ENCODE results near the gene MAN1C1.
"Not testable (repeated sequence)": the region's sequence is repeated elsewhere in the genome, so short reads cannot be mapped to it uniquely, and the experiment has no call there.

MAN1C1 gene

GRCh38 chr1:25629836-25630235 is 13.2 kb downstream of the MAN1C1 start:
- Histone ChIP-seq H3K4me3 (ENCODE audit: low read length) (no peak overlapping the region), H3K27ac (ENCODE audit: low read length) (no peak overlapping the region), H3K9ac (ENCODE audit: low read depth, low read length) (no peak overlapping the region), H3K9me3 (ENCODE audit: insufficient read depth, low read depth, low read length) (no peaks in the 10 kb centered on the region), H3K27me3 (ENCODE audit: insufficient read depth, low read length) (no peaks in the 10 kb centered on the region), H3K4me1 (ENCODE audit: insufficient read depth, low read length) (no peaks in the 10 kb centered on the region), H3K36me3 (ENCODE audit: insufficient read depth, low read depth, low read length) (no peaks in the 10 kb centered on the region)

DNA sequence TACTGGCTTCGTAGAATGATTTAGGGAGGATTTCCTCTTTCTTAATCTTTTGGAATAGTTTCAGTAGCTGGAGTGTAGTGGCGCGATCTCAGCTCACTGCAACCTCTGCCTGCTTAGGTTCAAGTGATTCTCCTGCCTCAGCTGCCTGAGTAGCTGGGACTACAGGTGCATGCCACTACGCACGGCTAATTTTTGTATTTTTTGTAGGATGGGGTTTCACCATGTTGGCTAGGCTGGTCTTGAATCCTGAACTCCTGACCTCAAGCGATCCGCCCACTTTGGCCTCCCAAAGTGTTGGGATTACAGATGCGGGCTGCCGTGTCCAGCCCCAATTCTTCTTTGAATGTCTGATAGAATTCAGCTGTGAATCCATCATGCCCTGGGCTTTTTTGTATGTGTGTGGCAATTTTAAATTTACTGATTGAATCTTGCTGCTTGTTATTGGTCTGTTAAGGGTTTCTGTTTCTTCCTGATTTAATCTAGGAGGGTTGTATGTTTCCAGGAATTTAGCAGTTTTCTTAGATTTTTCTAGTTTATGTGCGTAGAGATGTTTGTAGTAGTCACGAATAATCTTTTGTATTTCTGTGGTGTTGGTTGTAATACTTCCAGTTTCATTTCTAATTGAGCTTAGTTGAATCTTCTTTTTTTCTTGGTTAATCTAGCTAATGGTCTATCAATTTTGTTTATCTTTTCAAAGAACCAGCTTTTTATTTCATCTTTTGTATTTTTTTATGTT is 15.3 kb downstream of the MAN1C1 start:
- no peaks in the 10 kb centered on the region for H3K9me3 ChIP-seq (ENCODE audit: insufficient read depth, low read depth, low read length)
- H3K9ac ChIP-seq (ENCODE audit: low read depth, low read length), result no peak overlapping the region
- H3K36me3 ChIP-seq (ENCODE audit: insufficient read depth, low read depth, low read length), result no peaks in the 10 kb centered on the region
- no peak overlapping the region for H3K27ac ChIP-seq (ENCODE audit: low read length)
- H3K4me1 ChIP-seq (ENCODE audit: insufficient read depth, low read length), result no peaks in the 10 kb centered on the region
- no peaks in the 10 kb centered on the region for H3K27me3 ChIP-seq (ENCODE audit: insufficient read depth, low read length)
- no peak overlapping the region for H3K4me3 ChIP-seq (ENCODE audit: low read length)

DNA sequence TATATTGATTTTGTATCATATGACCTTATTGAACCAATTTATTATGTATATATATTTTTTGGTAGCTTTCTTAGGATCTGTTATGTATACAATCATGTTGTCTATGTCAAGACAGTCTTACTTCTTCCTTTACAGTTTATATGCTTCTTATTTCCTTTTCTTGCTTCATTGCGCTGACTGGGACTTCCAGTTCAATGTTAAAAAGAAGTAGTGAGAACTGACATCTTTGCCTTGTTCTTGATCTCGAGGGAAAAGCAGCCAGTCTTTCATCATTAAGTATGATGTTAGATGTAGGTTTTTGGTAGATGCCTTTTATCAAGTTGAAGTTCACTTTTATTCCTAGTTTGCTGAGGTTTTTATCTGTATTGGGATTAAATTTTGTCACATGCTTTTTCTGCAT is 17.5 kb downstream of the MAN1C1 start:
- Histone ChIP-seq H3K4me1 (ENCODE audit: insufficient read depth, low read length) (no peaks in the 10 kb centered on the region), H3K36me3 (ENCODE audit: insufficient read depth, low read depth, low read length) (no peaks in the 10 kb centered on the region), H3K9ac (ENCODE audit: low read depth, low read length) (no peak overlapping the region), H3K27me3 (ENCODE audit: insufficient read depth, low read length) (no peaks in the 10 kb centered on the region), H3K9me3 (ENCODE audit: insufficient read depth, low read depth, low read length) (no peaks in the 10 kb centered on the region), H3K27ac (ENCODE audit: low read length) (no peak overlapping the region), H3K4me3 (ENCODE audit: low read length) (no peak overlapping the region)

- Histone ChIP-seq H3K9ac (ENCODE audit: low read depth, low read length) (no peak overlapping the region), H3K4me3 (ENCODE audit: low read length) (no peak overlapping the region), H3K9me3 (ENCODE audit: insufficient read depth, low read depth, low read length) (no peaks in the 10 kb centered on the region), H3K27me3 (ENCODE audit: insufficient read depth, low read length) (0 out of 2 replicates have a peak, but pooled peaks cover 2% of the 10 kb centered on the region), H3K4me1 (ENCODE audit: insufficient read depth, low read length) (no peaks in the 10 kb centered on the region), H3K36me3 (ENCODE audit: insufficient read depth, low read depth, low read length) (no peaks in the 10 kb centered on the region), H3K27ac (ENCODE audit: low read length) (no peak overlapping the region)
Observed at GRCh38 chr1:25634896-25635295, 18.3 kb downstream of the MAN1C1 start.

DNA sequence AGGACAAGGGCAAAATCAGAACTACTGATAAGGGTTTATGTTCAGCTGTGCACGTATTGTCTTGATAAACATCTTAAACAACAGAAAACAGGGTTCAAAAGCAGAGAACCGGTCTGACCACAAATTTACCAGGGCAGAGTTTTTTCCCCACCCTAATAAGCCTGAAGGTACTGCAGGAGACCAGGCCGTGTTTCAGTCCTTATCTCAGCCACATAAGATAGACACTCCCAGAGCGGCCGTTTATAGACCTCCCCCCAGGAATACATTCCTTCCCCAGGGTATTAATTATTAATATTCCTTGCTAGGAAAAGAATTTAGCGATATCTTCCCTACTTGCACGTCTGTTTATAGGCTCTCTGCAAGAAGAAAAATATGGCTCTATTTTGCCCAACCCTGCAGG is 19.6 kb downstream of the MAN1C1 start:
- H3K27ac ChIP-seq (ENCODE audit: low read length); H3K27me3 ChIP-seq (ENCODE audit: insufficient read depth, low read length); H3K4me1 ChIP-seq (ENCODE audit: insufficient read depth, low read length); H3K4me3 ChIP-seq (ENCODE audit: low read length); H3K9me3 ChIP-seq (ENCODE audit: insufficient read depth, low read depth, low read length); H3K9ac ChIP-seq (ENCODE audit: low read depth, low read length); H3K36me3 ChIP-seq (ENCODE audit: insufficient read depth, low read depth, low read length): not testable (repeated sequence)

GRCh38 chr1:25640646-25641328 is 24.2 kb downstream of the MAN1C1 start:
- peaks cover 14% of the 10 kb centered on the region; the same call in 1 of the 2 replicates for H3K27me3 ChIP-seq (ENCODE audit: insufficient read depth, low read length)
- 0 out of 2 replicates have a peak, but pooled peaks cover 5% of the 10 kb centered on the region for H3K4me1 ChIP-seq (ENCODE audit: insufficient read depth, low read length)
- H3K27ac ChIP-seq (ENCODE audit: low read length), result no peak overlapping the region
- no peaks in the 10 kb centered on the region for H3K36me3 ChIP-seq (ENCODE audit: insufficient read depth, low read depth, low read length)
- no peak overlapping the region for H3K4me3 ChIP-seq (ENCODE audit: low read length)
- no peak overlapping the region for H3K9ac ChIP-seq (ENCODE audit: low read depth, low read length)
- no peaks in the 10 kb centered on the region for H3K9me3 ChIP-seq (ENCODE audit: insufficient read depth, low read depth, low read length)

DNA sequence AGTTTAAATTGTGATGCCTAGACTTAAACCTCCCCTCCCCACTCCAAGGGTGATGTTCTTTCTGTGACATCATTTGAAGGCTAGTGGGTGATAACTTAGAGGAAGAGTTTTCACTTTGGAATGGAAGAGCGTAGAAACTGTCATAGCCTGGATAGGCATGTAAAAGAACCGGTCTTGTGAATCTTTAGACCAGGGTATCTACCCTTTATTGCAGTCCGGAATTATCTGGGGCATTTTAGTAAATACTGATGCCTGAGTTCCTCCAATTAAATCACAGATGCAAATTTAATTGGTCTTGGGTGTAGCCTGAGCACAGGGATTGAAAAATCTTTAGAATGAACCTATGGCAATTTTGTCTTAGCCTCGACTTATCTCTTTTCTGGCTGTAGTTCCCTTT is 24.7 kb downstream of the MAN1C1 start:
- no peaks in the 10 kb centered on the region for H3K36me3 ChIP-seq (ENCODE audit: insufficient read depth, low read depth, low read length)
- H3K27ac ChIP-seq (ENCODE audit: low read length), result no peak overlapping the region
- H3K4me3 ChIP-seq (ENCODE audit: low read length), result no peak overlapping the region
- 0 out of 2 replicates have a peak, but pooled peaks cover 5% of the 10 kb centered on the region for H3K4me1 ChIP-seq (ENCODE audit: insufficient read depth, low read length)
- H3K9ac ChIP-seq (ENCODE audit: low read depth, low read length), result no peak overlapping the region
- no peaks in the 10 kb centered on the region for H3K9me3 ChIP-seq (ENCODE audit: insufficient read depth, low read depth, low read length)
- H3K27me3 ChIP-seq (ENCODE audit: insufficient read depth, low read length), result peaks cover 14% of the 10 kb centered on the region; the same call in 1 of the 2 replicates

DNA sequence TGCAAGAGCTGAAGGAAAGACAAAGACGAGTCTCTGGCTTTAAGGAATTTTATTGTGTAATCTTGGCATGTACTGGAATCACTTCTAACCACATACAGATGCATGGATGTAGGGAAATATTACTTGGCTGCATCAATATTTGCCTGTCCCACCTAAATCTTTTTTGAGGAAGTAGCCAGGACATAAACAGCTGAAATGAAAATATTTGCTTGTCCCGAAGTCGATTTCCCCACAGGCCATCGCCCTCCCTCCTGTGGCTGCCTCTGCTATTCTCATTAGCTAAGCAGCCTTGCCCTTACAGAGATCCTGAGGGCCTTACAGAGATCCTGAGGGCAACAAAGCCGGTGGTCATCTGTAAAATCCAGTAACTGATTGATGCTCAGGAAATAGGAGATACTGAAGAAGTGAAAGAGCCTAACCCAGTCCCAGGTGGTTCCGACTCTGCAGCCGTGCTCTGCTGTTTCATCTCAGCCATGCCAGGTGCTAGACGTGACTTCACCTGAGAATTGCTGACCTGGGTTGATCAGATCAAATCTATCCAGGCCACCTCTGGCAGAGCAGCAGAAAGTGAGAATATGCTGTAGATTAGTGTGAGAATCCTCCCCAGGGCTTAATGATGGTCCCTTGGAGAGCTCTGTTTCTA is 25.5 kb downstream of the MAN1C1 start:
- H3K9ac ChIP-seq (ENCODE audit: low read depth, low read length), result no peak overlapping the region
- H3K27ac ChIP-seq (ENCODE audit: low read length), result no peak overlapping the region
- H3K4me1 ChIP-seq (ENCODE audit: insufficient read depth, low read length), result 0 out of 2 replicates have a peak, but pooled peaks cover 5% of the 10 kb centered on the region
- no peaks in the 10 kb centered on the region for H3K36me3 ChIP-seq (ENCODE audit: insufficient read depth, low read depth, low read length)
- peaks cover 14% of the 10 kb centered on the region; the same call in 1 of the 2 replicates for H3K27me3 ChIP-seq (ENCODE audit: insufficient read depth, low read length)
- no peaks in the 10 kb centered on the region for H3K9me3 ChIP-seq (ENCODE audit: insufficient read depth, low read depth, low read length)
- H3K4me3 ChIP-seq (ENCODE audit: low read length), result no peak overlapping the region

DNA sequence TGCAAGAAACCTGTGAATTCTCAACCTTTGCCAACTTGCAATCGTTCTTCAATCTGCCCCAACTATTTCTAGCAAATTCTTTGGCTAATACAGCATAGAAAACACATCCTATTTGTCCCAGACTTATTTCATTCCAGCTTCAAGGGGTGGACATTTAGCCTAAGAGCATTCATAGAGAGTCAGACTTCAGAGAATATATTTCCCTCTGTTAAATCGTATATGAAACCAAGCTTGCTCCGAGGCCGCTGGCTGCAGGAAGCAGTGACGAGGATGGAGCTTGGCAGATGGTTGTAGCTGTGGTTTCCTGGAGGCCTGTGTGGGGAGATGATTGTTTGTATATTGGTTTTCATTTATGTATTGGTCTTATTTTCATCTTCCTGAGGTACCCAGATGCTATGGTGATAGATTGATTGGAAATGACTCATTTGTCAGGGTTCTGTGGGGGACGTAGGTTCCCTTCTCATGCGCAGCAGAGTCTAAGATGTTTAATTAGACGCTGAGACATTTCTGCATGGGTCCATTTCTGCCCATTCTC is 26.1 kb downstream of the MAN1C1 start:
- Histone ChIP-seq H3K27me3 (ENCODE audit: insufficient read depth, low read length) (peaks cover 14% of the 10 kb centered on the region; the same call in 1 of the 2 replicates), H3K36me3 (ENCODE audit: insufficient read depth, low read depth, low read length) (no peaks in the 10 kb centered on the region), H3K27ac (ENCODE audit: low read length) (no peak overlapping the region), H3K9ac (ENCODE audit: low read depth, low read length) (no peak overlapping the region), H3K4me1 (ENCODE audit: insufficient read depth, low read length) (0 out of 2 replicates have a peak, but pooled peaks cover 5% of the 10 kb centered on the region), H3K4me3 (ENCODE audit: low read length) (no peak overlapping the region), H3K9me3 (ENCODE audit: insufficient read depth, low read depth, low read length) (no peaks in the 10 kb centered on the region)

DNA sequence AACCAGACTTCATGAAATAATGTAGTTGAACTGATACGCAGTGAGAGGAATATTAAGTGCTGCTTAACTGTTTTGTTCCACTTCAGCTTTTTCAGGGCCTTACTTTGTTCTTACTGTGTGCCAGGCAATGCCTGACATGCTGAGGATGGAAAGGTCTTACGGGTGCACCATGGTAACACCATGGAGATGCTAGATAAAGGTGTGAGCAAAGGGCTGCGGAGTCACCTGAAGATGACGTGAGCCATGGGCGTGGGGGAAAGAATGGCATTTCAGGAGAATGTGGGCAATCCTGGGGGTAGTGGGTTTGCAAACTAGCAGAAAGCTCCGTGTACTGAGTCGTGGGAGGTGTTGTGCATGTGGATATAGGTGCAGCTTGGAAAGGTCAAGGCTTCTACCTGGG is 27.3 kb downstream of the MAN1C1 start:
- peaks cover 14% of the 10 kb centered on the region; the same call in 1 of the 2 replicates for H3K27me3 ChIP-seq (ENCODE audit: insufficient read depth, low read length)
- no peaks in the 10 kb centered on the region for H3K36me3 ChIP-seq (ENCODE audit: insufficient read depth, low read depth, low read length)
- no peak overlapping the region for H3K9ac ChIP-seq (ENCODE audit: low read depth, low read length)
- H3K4me1 ChIP-seq (ENCODE audit: insufficient read depth, low read length), result 0 out of 2 replicates have a peak, but pooled peaks cover 5% of the 10 kb centered on the region
- no peaks in the 10 kb centered on the region for H3K9me3 ChIP-seq (ENCODE audit: insufficient read depth, low read depth, low read length)
- H3K4me3 ChIP-seq (ENCODE audit: low read length), result no peak overlapping the region
- no peak overlapping the region for H3K27ac ChIP-seq (ENCODE audit: low read length)

GRCh38 chr1:25644962-25645361 is 28.4 kb downstream of the MAN1C1 start:
- Histone ChIP-seq H3K4me1 (ENCODE audit: insufficient read depth, low read length) (0 out of 2 replicates have a peak, but pooled peaks cover 5% of the 10 kb centered on the region), H3K36me3 (ENCODE audit: insufficient read depth, low read depth, low read length) (no peaks in the 10 kb centered on the region), H3K4me3 (ENCODE audit: low read length) (no peak overlapping the region), H3K9ac (ENCODE audit: low read depth, low read length) (no peak overlapping the region), H3K27me3 (ENCODE audit: insufficient read depth, low read length) (peaks cover 12% of the 10 kb centered on the region; the same call in 1 of the 2 replicates), H3K27ac (ENCODE audit: low read length) (no peak overlapping the region), H3K9me3 (ENCODE audit: insufficient read depth, low read depth, low read length) (no peaks in the 10 kb centered on the region)
